Measurements from ENCODE around the gene SEC14L6. TPM values are rescaled to one million over a fixed set of nuclear protein-coding genes. Genes with fewer than 3 reads are reported as not detected.

SEC14L6 gene
- total RNA-seq, 4 donors from 2014 or later = 1.2 to 1.5 (median 1.4) TPM; not detected in 1

DNA sequence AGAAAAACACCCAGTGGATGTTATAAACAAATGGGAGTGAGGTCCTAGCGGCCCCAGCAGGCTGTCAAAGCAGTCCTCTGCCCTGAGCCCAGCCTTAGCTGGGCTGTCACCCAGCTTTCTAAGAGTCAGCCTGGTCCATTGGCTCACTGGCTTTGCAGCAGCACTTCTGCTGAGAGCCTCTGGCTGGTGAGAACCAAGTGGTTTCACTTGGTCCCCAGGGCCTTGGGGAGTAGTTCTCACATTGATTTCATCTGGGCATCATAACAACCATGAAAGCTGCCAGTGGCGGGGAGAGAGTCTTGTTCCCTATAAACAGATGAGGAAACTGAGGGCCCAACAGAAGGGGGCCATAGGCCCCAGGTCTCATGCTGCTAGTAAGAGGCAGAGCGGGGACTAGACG, 11.4 kb downstream of the SEC14L6 start:
- intact Hi-C loops (cut with DNase I) = no loop called here
- peaks cover 0 to 7% (median 0%) of the 10 kb centered on the region in 4 donors for H3K27me3 ChIP-seq
- no peaks in the 10 kb centered on the region for H3K9me3 ChIP-seq
- TF ChIP-seq POLR2AphosphoS5 (IDR thresholded peaks at IDR 0.05) = no peak
- no peak for TF ChIP-seq CTCF (IDR thresholded peaks at IDR 0.05)
- no peak for TF ChIP-seq POLR2A (IDR thresholded peaks at IDR 0.05; ENCODE audit: low read depth)
- TF ChIP-seq EP300 (IDR thresholded peaks at IDR 0.05) = no peak
- H3K27ac ChIP-seq (replicated peaks in 1 of 4) = no peak overlapping the region
- no peak overlapping the region for H3K4me3 ChIP-seq
- no peak for DNase-seq (ENCODE audit: extremely low spot score)
- 90% methylated on average over 4 of the region's 4 CpGs for WGBS
- no peaks in the 10 kb centered on the region for H3K4me1 ChIP-seq
- no peaks in the 10 kb centered on the region for H3K36me3 ChIP-seq

DNA sequence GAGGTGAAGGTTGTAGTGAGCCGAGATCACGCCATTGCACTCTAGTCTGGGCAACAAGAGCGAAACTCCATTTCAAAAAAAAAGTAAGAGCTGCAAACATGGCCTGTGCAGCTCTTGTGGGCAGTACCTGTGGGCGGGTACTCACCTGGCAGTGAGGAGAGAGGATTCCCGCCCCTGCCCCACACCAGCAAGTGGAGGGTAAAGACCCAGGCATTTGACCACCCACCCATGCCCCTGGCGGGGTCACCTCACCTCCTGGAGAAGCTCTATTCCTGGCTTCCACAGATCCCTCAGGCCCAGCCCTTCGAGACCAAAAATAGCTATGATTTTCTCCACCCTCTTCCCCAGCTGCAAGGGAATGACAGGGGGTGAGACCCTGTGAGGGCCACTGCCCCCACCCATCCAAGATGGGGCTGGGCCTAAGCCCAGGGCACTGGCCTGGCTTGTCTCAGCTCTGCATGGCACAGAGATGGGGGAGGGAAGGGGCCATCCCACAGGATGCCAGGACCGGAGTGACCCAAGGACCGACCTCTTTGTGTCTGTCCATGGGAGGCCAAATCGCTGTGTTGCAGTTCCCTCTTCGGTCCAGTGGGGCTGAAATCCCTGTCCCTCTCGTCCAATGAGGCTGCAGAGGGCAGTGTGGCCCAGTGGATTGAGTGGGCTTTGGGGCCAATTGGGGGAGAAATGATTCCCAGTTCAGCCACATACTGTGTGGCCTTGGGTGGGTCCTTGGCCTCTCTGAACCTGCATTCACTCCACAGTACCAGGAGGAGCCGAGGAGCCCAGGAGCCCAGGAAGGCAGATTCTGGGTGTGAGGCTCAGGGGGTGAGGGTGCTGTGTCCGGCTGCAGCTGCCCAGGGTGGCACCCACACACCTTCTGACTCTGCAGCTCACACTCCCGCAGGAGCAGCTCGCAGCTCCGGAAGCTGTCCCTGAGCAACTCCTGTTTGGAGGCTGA, 14.6 kb downstream of the SEC14L6 start:
- H3K9me3 ChIP-seq = no peaks in the 10 kb centered on the region
- H3K4me1 ChIP-seq = no peaks in the 10 kb centered on the region
- 91% methylated on average over 7 of the region's 17 CpGs for WGBS

GRCh38 chr22:30526656-30527055, 19.9 kb downstream of the SEC14L6 start:
- 91% methylated on average over 4 of the region's 4 CpGs for WGBS
- intact Hi-C loops (cut with DNase I) = no loop called here
- H3K9me3 ChIP-seq = no peaks in the 10 kb centered on the region
- TF ChIP-seq EP300 (IDR thresholded peaks at IDR 0.05) (no peak), CTCF (IDR thresholded peaks at IDR 0.05) (no peak), POLR2A (IDR thresholded peaks at IDR 0.05; ENCODE audit: low read depth) (no peak), POLR2AphosphoS5 (IDR thresholded peaks at IDR 0.05) (no peak)
- H3K4me1 ChIP-seq = no peaks in the 10 kb centered on the region
- no peak for DNase-seq (ENCODE audit: extremely low spot score)
- no peak overlapping the region for H3K27ac ChIP-seq (replicated peaks in 1 of 4)
- no peaks in the 10 kb centered on the region for H3K36me3 ChIP-seq
- H3K4me3 ChIP-seq = no peak overlapping the region
- H3K27me3 ChIP-seq = peaks cover 0 to 10% (median 0%) of the 10 kb centered on the region in 4 donors

More for the DNA sequence above, 14.6 kb downstream of the SEC14L6 start:
- no peaks in the 10 kb centered on the region for H3K27me3 ChIP-seq
- DNase-seq (ENCODE audit: extremely low spot score) = no peak
- no peak overlapping the region for H3K4me3 ChIP-seq
- intact Hi-C loops (cut with DNase I) = no loop called here
- no peak for TF ChIP-seq POLR2AphosphoS5 (IDR thresholded peaks at IDR 0.05)
- no peak overlapping the region for H3K27ac ChIP-seq (replicated peaks in 1 of 4)
- no peaks in the 10 kb centered on the region for H3K36me3 ChIP-seq

DNA sequence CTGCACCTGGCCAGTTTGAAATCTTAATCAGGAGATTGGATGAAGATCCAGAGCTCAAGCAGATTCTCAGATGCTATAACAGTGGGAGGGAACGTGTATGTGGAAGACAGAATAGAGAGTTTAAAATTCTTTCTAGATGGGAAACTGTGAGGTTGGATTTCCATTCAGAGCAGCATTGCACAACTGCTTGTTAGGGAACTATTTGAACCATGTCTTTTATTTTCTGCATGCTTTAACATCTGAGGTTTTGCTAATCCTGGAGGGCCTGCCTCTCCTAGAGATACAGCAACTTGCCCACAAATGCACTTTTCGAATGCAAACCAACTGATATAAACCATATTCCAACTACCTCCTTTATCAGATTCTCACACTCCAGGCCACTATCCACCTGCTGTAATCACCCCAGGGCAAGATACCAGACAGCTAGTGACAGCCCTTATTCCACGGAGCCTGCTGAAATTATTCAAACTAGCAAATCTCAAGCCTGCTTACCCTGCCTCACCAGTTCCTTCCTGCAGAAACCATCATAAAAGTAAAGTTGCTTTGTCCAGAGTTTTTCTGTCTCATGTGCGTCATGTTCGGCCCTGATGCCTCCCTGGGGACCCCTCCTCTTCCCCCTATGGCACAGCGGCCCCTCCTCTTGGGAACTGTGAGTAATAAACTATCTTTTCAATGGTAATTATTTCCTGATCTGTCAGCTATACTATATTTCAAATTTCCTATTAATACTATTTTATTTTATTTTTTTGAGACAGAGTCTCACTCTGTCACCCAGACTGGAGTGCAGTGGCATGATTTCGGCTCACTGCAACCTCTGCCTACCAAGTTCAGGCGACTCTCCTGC, 22.7 kb downstream of the SEC14L6 start:
- H3K9me3 ChIP-seq = no peaks in the 10 kb centered on the region
- TF ChIP-seq CTCF (IDR thresholded peaks at IDR 0.05) (no peak), POLR2AphosphoS5 (IDR thresholded peaks at IDR 0.05) (no peak), EP300 (IDR thresholded peaks at IDR 0.05) (no peak), POLR2A (IDR thresholded peaks at IDR 0.05; ENCODE audit: low read depth) (no peak)
- H3K27me3 ChIP-seq = peaks cover 0 to 23% (median 0%) of the 10 kb centered on the region in 4 donors
- no peaks in the 10 kb centered on the region for H3K4me1 ChIP-seq
- no peak for DNase-seq (ENCODE audit: extremely low spot score)
- 88% methylated on average over 8 of the region's 8 CpGs for WGBS
- no peak overlapping the region for H3K27ac ChIP-seq (replicated peaks in 1 of 4)
- no peaks in the 10 kb centered on the region for H3K36me3 ChIP-seq
- H3K4me3 ChIP-seq = no peak overlapping the region
- intact Hi-C loops (cut with DNase I) = no loop called here

Data from esophagus muscularis mucosa (tissue), 4 donors.